H9 (cell line): ENCODE measurements around the gene GBP6. TPM values are rescaled to one million over a fixed set of nuclear protein-coding genes. Genes with fewer than 3 reads are reported as not detected.

ENCODE experiments used
- DNase-seq: peaks from one replicate; pipeline ENCODE4 v3.0.0-alpha.2; 2017
- H2AFZ ChIP-seq: one replicate; pipeline ENCODE4 v1.6.1; 2013; ENCODE audit warnings: mild to moderate bottlenecking, low read length, control low read depth, moderate library complexity
- H2AK5ac ChIP-seq: 2 replicates; pipeline ENCODE4 v1.6.1; 2013; ENCODE audit warnings: low read length, control low read depth, mixed read lengths; ENCODE audit not compliant: insufficient read length
- H2BK120ac ChIP-seq: one replicate; pipeline ENCODE4 v1.6.1; 2013; ENCODE audit warnings: low read depth, mild to moderate bottlenecking, low read length, control low read depth, inconsistent platforms; ENCODE audit not compliant: poor library complexity, severe bottlenecking
- H2BK12ac ChIP-seq: 2 replicates; pipeline ENCODE4 v1.6.1; 2013; ENCODE audit warnings: low read length, control low read depth, mixed read lengths, low read depth; ENCODE audit not compliant: insufficient read length
- H2BK15ac ChIP-seq: 2 replicates; pipeline ENCODE4 v1.6.1; 2013; ENCODE audit warnings: low read depth, low read length, control low read depth
- H2BK20ac ChIP-seq: one replicate; pipeline ENCODE4 v1.6.1; 2013; ENCODE audit warnings: low read depth, mild to moderate bottlenecking, low read length, control low read depth, inconsistent platforms; ENCODE audit not compliant: poor library complexity, severe bottlenecking
- H2BK5ac ChIP-seq: 2 replicates; pipeline ENCODE4 v1.6.1; 2013; ENCODE audit warnings: low read length, control low read depth, mixed read lengths; ENCODE audit not compliant: insufficient read length
- H3K14ac ChIP-seq: 2 replicates; pipeline ENCODE4 v1.6.1; 2013; ENCODE audit warnings: low read length, control low read depth; ENCODE audit not compliant: insufficient read depth
- H3K18ac ChIP-seq: 2 replicates; pipeline ENCODE4 v1.6.1; 2013; ENCODE audit warnings: low read depth, mild to moderate bottlenecking, mixed read lengths, low read length, control low read depth; ENCODE audit not compliant: insufficient read length
- H3K23ac ChIP-seq: 2 replicates; pipeline ENCODE4 v1.6.1; 2013; ENCODE audit warnings: low read length, control low read depth, mixed read lengths, low read depth; ENCODE audit not compliant: insufficient read length
- H3K23me2 ChIP-seq: 2 replicates; pipeline ENCODE4 v1.6.1; 2013; ENCODE audit warnings: low read depth, mild to moderate bottlenecking, mixed read lengths, low read length, control low read depth; ENCODE audit not compliant: insufficient read length, poor library complexity, severe bottlenecking
- H3K27ac ChIP-seq: 2 replicates; pipeline ENCODE4 v1.5.1; 2013; ENCODE audit warnings: low read length, control low read depth, mixed read lengths, low read depth; ENCODE audit not compliant: insufficient read length
- H3K27me3 ChIP-seq: 2 replicates; pipeline ENCODE4 v1.6.1; 2013; ENCODE audit warnings: low read length, control low read depth, inconsistent platforms; ENCODE audit not compliant: insufficient read depth
- H3K4ac ChIP-seq: 2 replicates; pipeline ENCODE4 v1.6.1; 2013; ENCODE audit warnings: low read depth, mild to moderate bottlenecking, control low read depth, inconsistent platforms, low read length, moderate library complexity
- H3K4me1 ChIP-seq: 2 replicates; pipeline ENCODE4 v1.6.1; 2013; ENCODE audit warnings: low read length, control low read depth, inconsistent platforms; ENCODE audit not compliant: insufficient read depth
- H3K4me2 ChIP-seq: 2 replicates; pipeline ENCODE4 v1.6.1; 2013; ENCODE audit warnings: low read length, control low read depth, mixed read lengths; ENCODE audit not compliant: insufficient read length, insufficient read depth
- H3K56ac ChIP-seq: 2 replicates; pipeline ENCODE4 v1.6.1; 2013; ENCODE audit warnings: low read depth, mild to moderate bottlenecking, mixed read lengths, low read length, control low read depth; ENCODE audit not compliant: insufficient read length
- H3K79me1 ChIP-seq: 2 replicates; pipeline ENCODE4 v1.6.1; 2013; ENCODE audit warnings: low read depth, mild to moderate bottlenecking, moderate library complexity, low read length, control low read depth, inconsistent platforms; ENCODE audit not compliant: insufficient read depth, poor library complexity, severe bottlenecking
- H3K79me2 ChIP-seq: 2 replicates; pipeline ENCODE4 v1.6.1; 2013; ENCODE audit warnings: low read length, control low read depth, inconsistent platforms; ENCODE audit not compliant: insufficient read depth
- H3K9ac ChIP-seq: 2 replicates; pipeline ENCODE4 v1.6.1; 2013; ENCODE audit warnings: low read length, control low read depth, mixed read lengths; ENCODE audit not compliant: insufficient read length; ENCODE audit errors: extremely low read depth
- H3K9me3 ChIP-seq: one replicate; pipeline ENCODE4 v1.6.1; 2013; ENCODE audit warnings: low read depth, low read length, inconsistent platforms; ENCODE audit not compliant: control insufficient read depth
- H3T11ph ChIP-seq: one replicate; pipeline ENCODE4 v1.6.1; 2013; ENCODE audit warnings: mild to moderate bottlenecking, low read length, control low read depth, inconsistent platforms
- H4K20me1 ChIP-seq: one replicate; pipeline ENCODE4 v1.6.1; 2013; ENCODE audit not compliant: control insufficient read depth, insufficient read length, insufficient read depth
- H4K5ac ChIP-seq: 2 replicates; pipeline ENCODE4 v1.6.1; 2013; ENCODE audit warnings: low read depth, mild to moderate bottlenecking, mixed read lengths, low read length, control low read depth; ENCODE audit not compliant: insufficient read length
- H4K8ac ChIP-seq: replicated peaks from 2 replicates; pipeline ENCODE4 v1.6.1; 2013; ENCODE audit warnings: low read length, control low read depth, mixed read lengths, low read depth; ENCODE audit not compliant: insufficient read length
- H4K91ac ChIP-seq: 2 replicates; pipeline ENCODE4 v1.6.1; 2013; ENCODE audit warnings: low read depth, mild to moderate bottlenecking, moderate library complexity, mixed read lengths, low read length, control low read depth; ENCODE audit not compliant: insufficient read length
- H3K27ac Mint-ChIP-seq, 3 experiments: 2 replicates in 2 of 3; 3 replicates in 1 of 3; pipeline ENCODE4 v1.8.0; 2020 to 2021; ENCODE audit warnings: mixed read lengths in 3 of 3, mild to moderate bottlenecking in 1 of 3, moderate library complexity in 1 of 3
- H3K27me3 Mint-ChIP-seq: 2 replicates; pipeline ENCODE4 v1.8.0; 2021; ENCODE audit warnings: low read depth, mild to moderate bottlenecking, moderate library complexity, mixed read lengths
- H3K36me3 Mint-ChIP-seq, 3 experiments: 2 replicates in 2 of 3; 3 replicates in 1 of 3; pipeline ENCODE4 v1.8.0; 2020 to 2021; ENCODE audit warnings: low read depth in 3 of 3, mixed read lengths in 3 of 3; ENCODE audit not compliant: insufficient read depth in 1 of 3
- H3K4me1 Mint-ChIP-seq, 2 experiments: 2 replicates each; pipeline ENCODE4 v1.8.0; 2020; ENCODE audit warnings: mixed read lengths in 2 of 2
- H3K4me3 Mint-ChIP-seq, 2 experiments: 2 replicates in 1 of 2; 3 replicates in 1 of 2; pipeline ENCODE4 v1.8.0; 2020 to 2021; ENCODE audit warnings: mild to moderate bottlenecking in 2 of 2, mixed read lengths in 2 of 2, moderate library complexity in 1 of 2
- H3K9me3 Mint-ChIP-seq, 2 experiments: 2 replicates in 1 of 2; 3 replicates in 1 of 2; pipeline ENCODE4 v1.8.0; 2020; ENCODE audit warnings: mild to moderate bottlenecking in 2 of 2, mixed read lengths in 2 of 2, moderate library complexity in 1 of 2
- CTCF ChIP-seq: fragments of 200-600 bp; sonication (generic); conservative IDR thresholded peaks from 3 replicates; pipeline ENCODE4 v1.8.0; 2021; ENCODE audit warnings: antibody characterized with exemption, mild to moderate bottlenecking
- WGBS: extraction: QIAGEN DNeasy Blood & Tissue Kit; methylation state at CpG from one replicate; pipeline ENCODE4 v1.1.7; 2013; ENCODE audit warnings: missing lambda C conversion rate, low lambda C conversion rate, mixed read lengths; ENCODE audit not compliant: insufficient read length; ENCODE audit errors: extremely low coverage; 5-methylcytosine and 5-hydroxymethylcytosine counted together
- total RNA-seq: library from RNA; stranded (reverse); gene quantifications from 2 replicates; pipeline ENCODE4 v1.2.1, GENCODE V29; 2021

GBP6 gene
- total RNA-seq, 1 experiment from 2014 or later, result not detected

- Mint-ChIP-seq H3K27ac (no peak overlapping the region), H3K4me3 (no peak overlapping the region), H3K27me3 (peaks cover 2% of the 10 kb centered on the region; the same call in 1 of the 2 replicates), H3K4me1 (peaks cover 14 to 22% of the 10 kb centered on the region in 2 experiments; a peak in 3 of 4 replicates), H3K9me3 (peaks cover 32 to 47% of the 10 kb centered on the region in 2 experiments), H3K36me3 (peaks cover 3 to 34% (median 14%) of the 10 kb centered on the region in 3 experiments; a peak in 5 of 7 replicates)
- Histone ChIP-seq H3K23ac (no peak overlapping the region), H3K56ac (no peak overlapping the region), H4K5ac (no peak overlapping the region), H3K18ac (no peak overlapping the region), H3K4me2 (no peak overlapping the region), H2BK5ac (no peak overlapping the region), H2BK15ac (no peak overlapping the region), H3K9ac (no peak overlapping the region), H3K4ac (no peak overlapping the region), H2AK5ac (no peak overlapping the region), H4K8ac (no peak overlapping the region), H3K79me2 (no peaks in the 10 kb centered on the region), H2AFZ (no peak overlapping the region), H3K9me3 (no peaks in the 10 kb centered on the region), H3K27ac (no peak overlapping the region), H4K20me1 (no peaks in the 10 kb centered on the region), H2BK120ac (no peak overlapping the region), H3T11ph (no peak overlapping the region), H2BK20ac (no peak overlapping the region), H3K27me3 (no peaks in the 10 kb centered on the region), H3K23me2 (no peaks in the 10 kb centered on the region), H2BK12ac (peak overlapping the region; percentile 70), H3K4me1 (no peaks in the 10 kb centered on the region), H4K91ac (no peak overlapping the region), H3K79me1 (no peaks in the 10 kb centered on the region), H3K14ac (no peak overlapping the region)
- TF ChIP-seq CTCF, result no peak
- DNase-seq, result no peak
- no CpG with 5 or more reads among the region's 1 CpG for WGBS
Measured at GRCh38 chr1:89322402-89322801, 41.5 kb upstream of the GBP6 start.
